Esophagus muscularis mucosa (tissue), 4 donors: ENCODE results near the gene NARF.
"Not testable (repeated sequence)": the region's sequence is repeated elsewhere in the genome, so short reads cannot be mapped to it uniquely, and the experiment has no call there.

ENCODE experiments used
- CTCF ChIP-seq, 3 experiments: fragments of 200-600 bp in 2 of 3; fragments of 450-650 bp in 1 of 3; sonication (generic) in 2 of 3; IDR thresholded peaks; one replicate each; pipeline ENCODE4 v1.5.1; 2017 to 2019; ENCODE audit warnings: antibody characterized with exemption in 3 of 3, mild to moderate bottlenecking in 2 of 3, moderate library complexity in 1 of 3
- EP300 ChIP-seq: sonication (generic); formaldehyde crosslinking; IDR thresholded peaks from one replicate; pipeline ENCODE4 v1.6.1; 2017; ENCODE audit warnings: antibody characterized with exemption
- POLR2A ChIP-seq: fragments of 450-650 bp; IDR thresholded peaks from one replicate; pipeline ENCODE4 v1.6.1; 2017; ENCODE audit warnings: antibody characterized with exemption, moderate library complexity, mild to moderate bottlenecking, low read depth
- POLR2AphosphoS5 ChIP-seq, 2 donors: sonication (generic); formaldehyde crosslinking; IDR thresholded peaks; one replicate each; pipeline ENCODE4 v1.6.1; 2017; ENCODE audit warnings: antibody characterized with exemption in 2 of 2

- not testable (repeated sequence) for TF ChIP-seq CTCF (IDR thresholded peaks at IDR 0.05); POLR2A; EP300; POLR2AphosphoS5 (IDR thresholded peaks at IDR 0.05)
Observed at GRCh38 chr17:82412081-82412480, 46.5 kb upstream of the NARF start.
